DND-41 (cell line): Measurements from ENCODE around the gene BCL2L1.

Experiments used
- ATAC-seq: fragments of 200-7000 bp; cut with Tn5 transposase; 3 replicates; pipeline ENCODE4 v1.9.1; 2021; ENCODE audit warnings: low read depth; ENCODE audit not compliant: insufficient read depth
- DNase-seq: peaks from one replicate; pipeline ENCODE4 v3.0.0-alpha.2; 2020
- H2AFZ ChIP-seq: 2 replicates; pipeline ENCODE4 v1.6.0; 2012; ENCODE audit warnings: low read depth, low read length
- H3K27ac ChIP-seq: 2 replicates; pipeline ENCODE4 v1.5.1; 2012; ENCODE audit warnings: low read length, inconsistent platforms
- H3K27me3 ChIP-seq: fragments of 200-600 bp; sonication (generic); 2 replicates; pipeline ENCODE4 v1.6.0; 2012; ENCODE audit warnings: low read length, mild to moderate bottlenecking, inconsistent platforms; ENCODE audit not compliant: insufficient read depth, poor library complexity
- H3K36me3 ChIP-seq: 2 replicates; pipeline ENCODE4 v1.5.1; 2012; ENCODE audit warnings: low read length, inconsistent platforms; ENCODE audit not compliant: insufficient read depth
- H3K4me1 ChIP-seq: 2 replicates; pipeline ENCODE4 v1.5.1; 2012; ENCODE audit warnings: mild to moderate bottlenecking, low read length; ENCODE audit not compliant: insufficient read depth
- H3K4me2 ChIP-seq: 2 replicates; pipeline ENCODE4 v1.6.0; 2012; ENCODE audit warnings: mild to moderate bottlenecking, moderate library complexity, low read length, inconsistent platforms; ENCODE audit not compliant: insufficient read depth
- H3K4me3 ChIP-seq, 2 experiments: fragments of 200-600 bp in 1 of 2; shearing (Covaris generic) in 1 of 2; 2 replicates each; pipeline ENCODE4 v1.5.1; 2012 to 2016; ENCODE audit warnings: inconsistent platforms in 2 of 2, low read length in 2 of 2, mild to moderate bottlenecking in 2 of 2, low read depth in 1 of 2, moderate library complexity in 1 of 2
- H3K79me2 ChIP-seq: 2 replicates; pipeline ENCODE4 v1.6.0; 2012; ENCODE audit warnings: low read length, inconsistent platforms; ENCODE audit not compliant: insufficient read depth
- H3K9ac ChIP-seq: 2 replicates; pipeline ENCODE4 v1.6.0; 2012; ENCODE audit warnings: low read depth, mild to moderate bottlenecking, inconsistent platforms, low read length, moderate library complexity
- H3K9me3 ChIP-seq: 2 replicates; pipeline ENCODE4 v1.5.1; 2012; ENCODE audit warnings: low read length, moderate library complexity, mild to moderate bottlenecking, inconsistent platforms; ENCODE audit not compliant: insufficient read depth, severe bottlenecking
- H4K20me1 ChIP-seq: 2 replicates; pipeline ENCODE4 v1.6.0; 2012; ENCODE audit warnings: low read length; ENCODE audit not compliant: insufficient read depth
- CTCF ChIP-seq: IDR thresholded peaks from 2 replicates; pipeline ENCODE4 v1.5.1; 2012; ENCODE audit warnings: borderline replicate concordance, low read length, moderate library complexity, mild to moderate bottlenecking; ENCODE audit not compliant: poor library complexity, severe bottlenecking; ENCODE audit errors: extremely low read depth
- EZH2 ChIP-seq: IDR thresholded peaks from 3 replicates; pipeline ENCODE4 v1.6.1; 2012; ENCODE audit warnings: borderline replicate concordance, low read depth, mild to moderate bottlenecking, moderate library complexity, low read length, inconsistent platforms; ENCODE audit not compliant: severe bottlenecking

BCL2L1 gene

GRCh38 chr20:31717478-31718201, 5.0 kb downstream of the BCL2L1 start:
- H3K9ac ChIP-seq, result peak overlapping the region; percentile 91
- H3K27ac ChIP-seq, result peak overlapping the region; percentile 64
- peaks cover 94% of the 10 kb centered on the region for H3K36me3 ChIP-seq
- peaks cover 100% of the 10 kb centered on the region for H3K79me2 ChIP-seq
- no peak overlapping the region for H2AFZ ChIP-seq
- H3K4me1 ChIP-seq, result peaks cover 79% of the 10 kb centered on the region
- H3K27me3 ChIP-seq, result no peaks in the 10 kb centered on the region
- no peaks in the 10 kb centered on the region for H3K9me3 ChIP-seq
- DNase-seq (no peak), ATAC-seq (no peak)
- peak overlapping the region; percentile 89 for H3K4me2 ChIP-seq
- H4K20me1 ChIP-seq, result peaks cover 88% of the 10 kb centered on the region
- peak overlapping the region; percentile 10 to 75; a peak in 3 of 4 replicates for H3K4me3 ChIP-seq
- TF ChIP-seq EZH2 (no peak), CTCF (peak; percentile 19)

- H3K9ac ChIP-seq, result peak overlapping the region; percentile 91
- ATAC-seq (no peak), DNase-seq (no peak)
- H4K20me1 ChIP-seq, result peaks cover 95% of the 10 kb centered on the region
- peak overlapping the region; percentile 10 to 75; a peak in 3 of 4 replicates for H3K4me3 ChIP-seq
- H3K4me1 ChIP-seq, result peaks cover 86% of the 10 kb centered on the region
- H3K9me3 ChIP-seq, result no peaks in the 10 kb centered on the region
- H3K4me2 ChIP-seq, result peak overlapping the region; percentile 89
- no peak for TF ChIP-seq CTCF
- no peak for TF ChIP-seq EZH2
- peak overlapping the region; percentile 64 for H3K27ac ChIP-seq
- H2AFZ ChIP-seq, result no peak overlapping the region
- peaks cover 98% of the 10 kb centered on the region for H3K36me3 ChIP-seq
- no peaks in the 10 kb centered on the region for H3K27me3 ChIP-seq
- H3K79me2 ChIP-seq, result peaks cover 100% of the 10 kb centered on the region
Measured at GRCh38 chr20:31716818-31717477, 5.7 kb downstream of the BCL2L1 start.

- DNase-seq, result no peak
- Histone ChIP-seq H3K4me2 (peak overlapping the region; percentile 89), H3K79me2 (peaks cover 100% of the 10 kb centered on the region), H3K36me3 (peaks cover 98% of the 10 kb centered on the region), H3K9me3 (no peaks in the 10 kb centered on the region), H3K4me1 (peaks cover 92% of the 10 kb centered on the region), H3K9ac (peak overlapping the region; percentile 91), H3K27ac (peak overlapping the region; percentile 64), H3K27me3 (no peaks in the 10 kb centered on the region), H4K20me1 (peaks cover 95% of the 10 kb centered on the region), H3K4me3 (peak overlapping the region; percentile 10 to 75; a peak in 3 of 4 replicates), H2AFZ (no peak overlapping the region)
- TF ChIP-seq CTCF, result no peak
- no peak for TF ChIP-seq EZH2
- ATAC-seq, result no peak
Measured at GRCh38 chr20:31716351-31716750, 6.3 kb downstream of the BCL2L1 start.
